Nucleus accumbens (tissue), 56 donors: ENCODE results near the gene FAM83G.
"Not testable (repeated sequence)": the region's sequence is repeated elsewhere in the genome, so short reads cannot be mapped to it uniquely, and the experiment has no call there.

Experiments used
- DNase-seq, 56 donors: peaks; one replicate each; lab custom pipeline; 2025; lab: John Stamatoyannopoulos, UW

FAM83G gene

DNA sequence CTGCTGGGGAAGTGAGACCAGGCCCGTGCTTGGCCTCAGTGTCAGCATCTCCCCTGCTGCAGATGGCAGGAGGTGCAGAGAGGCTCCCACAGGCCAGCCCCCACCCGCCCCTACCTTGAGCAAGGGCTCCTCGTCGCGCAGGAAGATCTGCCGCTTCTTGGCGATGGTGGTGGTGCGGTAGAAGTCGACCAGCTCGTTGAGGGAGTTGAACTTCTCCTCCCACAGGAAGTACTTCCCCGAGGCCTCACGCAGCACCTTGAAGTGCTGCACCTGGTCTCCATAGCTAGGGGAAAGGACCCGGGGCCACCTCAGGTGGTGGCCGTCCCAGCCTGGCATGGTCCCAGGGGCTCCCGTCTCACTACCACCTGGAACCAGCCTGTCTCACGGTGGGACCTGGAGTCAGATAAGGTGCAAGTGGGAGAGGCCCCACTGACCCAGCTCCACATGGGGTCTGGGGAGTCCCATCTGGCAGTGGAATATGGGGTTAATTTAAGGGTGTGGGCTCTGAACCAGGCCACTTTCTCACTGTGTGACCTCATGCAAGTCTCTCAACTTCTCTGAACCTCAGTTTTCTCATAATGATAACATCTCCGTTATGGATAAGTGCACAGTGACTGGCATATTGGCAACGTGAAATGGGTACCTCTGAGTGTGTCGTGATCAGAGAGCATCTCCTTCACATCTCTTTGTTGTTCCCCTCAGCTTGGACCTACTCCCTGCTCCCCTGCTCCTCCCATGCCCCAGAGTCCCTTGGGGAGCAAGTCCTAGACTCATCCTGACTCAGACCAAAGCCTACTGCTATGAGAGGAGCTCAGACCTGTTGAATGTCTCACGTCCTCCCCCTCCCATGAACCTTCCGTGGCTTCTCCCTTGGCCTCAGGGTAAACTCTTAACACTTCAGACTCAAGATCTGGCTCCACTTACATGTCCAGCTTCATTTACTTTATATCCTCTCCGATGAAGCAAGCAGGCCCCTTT lies 19.8 kb upstream of the FAM83G start:
- DNase-seq: no peak

DNA sequence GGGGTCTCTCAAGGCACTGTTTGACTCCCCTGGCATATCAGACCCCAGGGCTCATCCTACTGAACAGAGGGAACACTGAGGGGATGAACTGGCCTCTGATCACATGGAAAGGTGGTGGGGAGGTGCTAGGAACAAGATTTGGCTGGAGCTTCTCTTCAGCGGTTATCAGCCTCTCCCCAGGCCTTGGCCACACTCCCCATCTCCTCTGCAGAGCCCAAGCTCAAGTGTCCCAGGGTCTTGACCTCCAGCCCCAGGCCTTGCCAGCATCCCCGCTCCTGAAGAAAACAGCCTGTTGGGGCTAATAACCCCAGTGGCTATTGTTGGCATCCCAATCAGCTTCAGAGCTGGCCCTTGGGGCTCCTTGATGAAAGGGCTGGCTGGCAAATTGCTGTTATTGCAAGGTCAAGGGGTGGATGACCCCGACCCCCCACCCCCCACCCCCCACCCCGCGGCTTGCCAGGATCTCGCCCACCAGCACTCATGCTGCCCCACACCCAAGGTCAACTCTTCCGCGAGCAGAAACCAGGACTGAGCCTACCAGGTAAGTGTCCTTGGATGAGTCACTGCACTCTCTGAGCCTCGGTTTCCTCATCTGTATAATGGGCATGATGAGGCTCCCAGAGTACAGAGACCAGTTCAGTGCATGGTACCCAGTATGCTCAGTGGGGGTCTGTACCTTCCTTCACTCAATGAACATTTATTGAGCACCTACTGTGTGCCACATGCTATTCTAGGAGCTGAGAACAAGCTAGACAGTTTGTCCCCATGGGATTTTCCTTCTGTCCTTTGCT lies 18.8 kb upstream of the FAM83G start:
- DNase-seq: no peak

DNA sequence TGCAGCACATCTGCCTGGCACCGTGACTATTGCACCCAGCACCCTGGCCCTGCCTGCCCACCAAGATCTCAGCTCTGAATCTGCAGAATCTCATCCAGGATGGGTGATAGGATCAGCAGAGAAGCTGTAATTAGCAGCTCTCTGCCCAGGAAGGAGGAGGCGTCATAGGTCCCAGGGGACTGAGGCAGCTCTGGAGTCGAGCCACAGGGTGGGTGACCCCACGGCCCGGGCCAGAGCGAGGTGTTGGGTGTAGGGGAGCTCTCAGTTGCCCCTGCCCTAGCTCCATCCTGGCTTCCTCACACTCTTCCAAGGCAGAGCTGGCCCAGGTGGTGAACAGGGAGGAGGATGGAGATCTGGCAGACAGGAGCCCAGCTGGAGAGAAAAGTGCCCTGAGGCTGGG lies 18.2 kb upstream of the FAM83G start:
- DNase-seq: no peak

DNA sequence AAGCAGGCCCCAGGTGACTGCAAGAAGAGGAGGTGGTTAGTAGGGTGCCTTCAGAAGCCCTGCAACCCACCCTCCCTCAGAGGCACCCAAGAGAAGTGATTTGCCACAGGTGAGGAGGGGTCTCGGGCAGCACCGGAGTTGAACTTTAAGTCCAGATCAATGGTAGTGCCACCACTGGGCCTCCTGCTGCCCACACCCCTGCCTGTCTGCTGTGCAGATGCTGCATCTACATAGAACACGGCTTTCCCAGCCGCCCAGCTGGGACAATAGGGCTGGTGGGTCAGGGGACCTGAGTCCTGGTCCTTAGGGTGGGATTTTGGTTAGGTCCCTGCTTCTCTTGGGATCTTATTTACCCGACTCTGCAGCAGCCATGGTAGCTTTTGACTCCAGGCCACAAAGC lies 17.6 kb upstream of the FAM83G start:
- no peak for DNase-seq

DNA sequence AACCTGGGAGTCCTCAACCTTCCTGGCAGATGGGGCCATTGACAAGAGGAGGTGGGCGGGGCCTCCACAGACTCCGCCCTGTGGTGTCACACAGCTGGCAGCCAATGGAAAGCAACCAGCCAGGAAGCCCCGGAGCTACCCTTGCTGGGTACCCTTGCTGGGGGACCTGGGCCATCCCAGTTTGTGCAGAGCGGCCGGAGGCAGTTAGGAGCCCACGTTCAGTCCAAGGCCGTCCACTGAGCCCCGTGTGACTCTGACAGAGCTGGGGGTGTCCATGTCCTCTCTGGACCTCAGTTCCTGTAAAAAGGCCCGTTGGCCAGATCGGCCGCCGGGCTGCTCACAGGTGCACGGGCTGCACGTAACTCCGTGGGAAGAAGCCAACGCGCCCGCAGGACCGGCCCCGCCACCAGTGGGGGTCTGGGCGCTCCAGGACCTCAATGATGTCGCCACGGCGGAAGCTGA lies 17.1 kb upstream of the FAM83G start:
- no peak for DNase-seq

DNA sequence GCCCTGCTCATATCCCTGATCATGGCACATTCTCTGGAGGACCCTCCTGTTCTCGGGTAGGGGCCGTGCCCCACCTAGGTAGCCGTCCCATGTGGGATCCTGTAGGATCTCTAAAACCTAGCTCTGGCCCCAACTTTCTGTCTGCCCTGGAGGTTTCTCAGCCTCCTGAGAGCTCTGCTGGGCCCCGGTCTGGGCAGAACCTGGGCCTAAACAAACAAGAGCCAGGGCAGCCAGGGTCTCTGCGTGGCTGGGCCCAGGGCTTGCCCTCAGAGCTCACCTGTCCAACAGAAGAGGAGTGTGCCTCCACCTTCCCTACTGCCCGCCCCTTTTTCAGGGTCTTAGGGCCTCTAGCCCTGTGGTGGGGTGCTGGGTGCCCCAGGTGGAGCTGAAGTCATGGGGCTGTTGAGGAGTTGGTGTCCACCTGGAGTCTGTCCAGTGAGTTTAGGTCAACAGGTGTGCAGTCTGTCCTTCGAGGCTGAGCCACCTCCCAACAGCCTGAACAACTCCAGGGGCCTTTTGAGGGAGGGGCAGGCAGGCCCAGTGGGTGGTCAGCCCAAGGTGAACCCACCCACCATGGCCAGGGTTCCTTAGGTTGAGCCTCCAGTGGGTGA lies 16.6 kb upstream of the FAM83G start:
- not testable (repeated sequence) for DNase-seq

DNA sequence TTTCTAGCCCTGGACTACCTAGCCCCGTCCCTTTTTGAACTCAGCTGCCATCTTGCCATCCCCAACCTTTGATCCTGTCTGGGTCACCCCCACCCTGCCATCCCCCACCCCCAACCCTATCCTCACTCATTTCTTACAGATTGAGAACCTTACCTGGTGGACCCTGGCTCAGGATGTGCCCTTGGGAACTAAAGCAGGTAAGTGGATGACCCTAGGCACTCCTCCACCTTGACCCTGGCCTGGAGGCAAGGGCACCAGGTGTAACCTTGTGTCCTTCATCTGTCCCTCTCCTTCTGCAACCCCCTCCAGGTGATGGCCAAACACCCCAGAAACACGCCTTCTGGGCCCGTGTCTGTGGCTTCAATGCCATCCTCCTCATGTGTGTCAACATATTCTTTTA lies 15.5 kb upstream of the FAM83G start:
- DNase-seq: no peak

DNA sequence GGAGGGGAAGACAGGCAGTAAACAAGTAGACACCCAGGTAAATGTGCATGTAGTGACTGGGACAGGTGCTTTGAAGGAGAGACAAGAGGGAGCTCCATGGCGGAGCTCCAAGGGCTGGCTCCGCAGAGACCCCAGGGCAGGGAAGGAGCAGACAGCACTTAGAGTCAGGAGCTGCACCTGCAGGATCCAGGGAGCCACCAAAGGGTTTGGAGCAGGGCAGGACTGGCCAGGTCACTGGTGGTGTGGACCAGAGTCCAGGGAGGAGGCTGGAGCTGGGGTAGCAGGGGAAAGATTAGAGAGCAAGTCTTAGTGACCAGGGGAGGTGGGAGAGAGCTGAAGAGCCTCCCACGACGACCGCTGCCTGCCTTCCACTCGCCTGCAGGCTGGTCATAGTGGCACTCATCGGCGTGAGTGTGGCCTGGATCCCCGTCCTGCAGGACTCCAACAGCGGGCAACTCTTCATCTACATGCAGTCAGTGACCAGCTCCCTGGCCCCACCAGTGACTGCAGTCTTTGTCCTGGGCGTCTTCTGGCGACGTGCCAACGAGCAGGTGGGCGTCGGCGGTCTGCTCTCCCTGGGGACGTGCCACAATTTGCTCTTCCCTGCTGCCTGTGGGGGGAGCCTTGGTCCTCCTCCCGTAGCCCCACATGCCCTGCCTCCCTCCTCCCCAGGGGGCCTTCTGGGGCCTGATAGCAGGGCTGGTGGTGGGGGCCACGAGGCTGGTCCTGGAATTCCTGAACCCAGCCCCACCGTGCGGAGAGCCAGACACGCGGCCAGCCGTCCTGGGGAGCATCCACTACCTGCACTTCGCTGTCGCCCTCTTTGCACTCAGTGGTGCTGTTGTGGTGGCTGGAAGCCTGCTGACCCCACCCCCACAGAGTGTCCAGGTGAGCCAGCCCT lies 14.7 kb upstream of the FAM83G start:
- DNase-seq: no peak

DNA sequence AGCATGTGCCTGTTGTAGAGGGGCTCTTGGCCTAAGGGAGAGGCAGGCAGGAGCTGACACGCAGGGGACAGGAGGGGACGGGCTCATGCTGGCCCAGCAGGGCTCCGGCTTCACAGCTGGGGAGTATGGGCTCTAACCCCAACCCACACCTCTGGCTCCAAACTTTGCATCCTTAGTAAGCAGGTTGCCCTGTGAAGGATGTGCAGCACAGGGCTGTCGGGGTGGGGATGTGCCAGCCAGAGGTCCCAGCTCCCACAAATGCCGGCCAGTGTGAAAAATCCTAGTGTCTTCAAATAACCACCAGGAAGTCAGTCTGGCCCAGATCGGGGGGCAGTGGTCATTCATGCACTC lies 14.0 kb upstream of the FAM83G start:
- DNase-seq: no peak

DNA sequence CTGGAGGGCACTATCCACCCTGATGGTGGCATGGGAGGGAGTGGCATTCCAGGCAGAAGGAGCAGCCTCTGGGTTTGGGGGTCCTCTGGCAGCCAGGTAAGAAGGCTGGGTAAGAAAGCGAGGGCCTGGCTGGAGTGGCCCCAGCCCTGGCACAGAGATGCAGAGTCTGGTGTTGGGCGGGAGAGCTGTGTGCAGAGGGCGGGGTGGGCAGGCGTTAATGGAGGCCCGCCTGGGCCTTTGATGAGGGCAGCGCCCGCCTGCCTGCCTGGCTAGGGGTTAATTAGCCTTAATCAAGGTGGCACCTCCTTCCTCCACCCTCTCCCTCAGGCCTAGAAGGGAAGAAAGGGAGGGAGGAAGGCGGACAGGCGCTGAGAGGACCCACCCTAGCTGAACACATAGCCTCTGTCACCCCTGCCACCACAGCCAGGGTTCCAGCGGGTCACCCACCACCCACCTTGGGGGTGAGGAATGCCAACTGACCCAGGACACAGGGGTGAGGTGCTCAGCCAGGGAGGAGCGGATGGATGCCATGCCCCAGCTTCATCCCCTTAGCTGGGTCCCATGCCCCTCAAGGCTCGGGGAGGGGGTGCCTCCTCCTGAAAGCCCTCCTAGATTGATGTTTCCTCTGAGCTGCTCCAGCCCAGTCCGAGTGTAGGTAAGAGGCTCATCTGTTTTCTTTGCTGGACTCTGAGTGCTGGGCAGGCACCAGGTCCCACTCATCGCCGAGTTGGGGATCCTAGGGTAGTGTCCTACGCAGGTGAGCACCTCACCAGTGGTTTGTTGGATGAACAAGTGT lies 13.4 kb upstream of the FAM83G start:
- DNase-seq: no peak

DNA sequence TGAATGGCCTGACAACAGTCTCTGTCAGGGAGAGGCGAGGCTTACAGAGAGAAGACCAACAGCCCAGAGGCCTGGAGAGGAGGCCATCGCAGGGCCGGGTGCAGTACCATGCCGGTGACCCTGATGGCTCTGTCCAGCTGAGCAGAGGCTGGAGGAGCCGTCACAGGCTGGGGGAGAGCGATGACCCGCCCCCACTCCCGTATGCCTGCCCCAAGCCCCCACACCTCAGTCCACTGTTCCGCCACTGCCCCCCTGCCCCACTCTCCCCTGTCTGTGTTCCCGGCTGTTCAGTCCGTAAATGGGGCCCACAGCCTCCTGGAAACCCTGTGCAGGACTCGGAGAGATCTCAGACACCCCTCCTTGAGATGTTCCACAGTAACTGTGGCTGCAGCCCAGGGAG lies 12.8 kb upstream of the FAM83G start:
- no peak for DNase-seq

DNA sequence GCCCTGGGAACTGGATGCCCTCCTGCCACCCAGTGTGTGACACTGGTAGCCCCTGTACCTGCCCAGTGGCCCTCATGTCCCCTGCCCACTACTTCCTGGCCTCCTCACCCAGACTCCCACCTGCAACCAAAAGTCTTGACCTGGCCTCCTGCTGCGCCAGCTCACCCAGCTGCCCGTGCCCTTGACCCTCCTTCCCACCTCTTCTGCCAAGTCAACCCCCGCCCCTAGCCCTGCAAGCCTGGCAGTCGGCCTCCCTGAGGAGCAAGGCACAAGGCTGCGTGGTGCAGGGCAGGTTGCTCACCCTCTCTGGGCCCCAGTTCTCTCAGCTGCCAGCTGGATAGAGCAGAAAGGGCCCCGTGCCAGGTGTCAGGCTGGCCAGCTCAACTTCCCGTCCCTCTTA lies 12.3 kb upstream of the FAM83G start:
- no peak for DNase-seq

DNA sequence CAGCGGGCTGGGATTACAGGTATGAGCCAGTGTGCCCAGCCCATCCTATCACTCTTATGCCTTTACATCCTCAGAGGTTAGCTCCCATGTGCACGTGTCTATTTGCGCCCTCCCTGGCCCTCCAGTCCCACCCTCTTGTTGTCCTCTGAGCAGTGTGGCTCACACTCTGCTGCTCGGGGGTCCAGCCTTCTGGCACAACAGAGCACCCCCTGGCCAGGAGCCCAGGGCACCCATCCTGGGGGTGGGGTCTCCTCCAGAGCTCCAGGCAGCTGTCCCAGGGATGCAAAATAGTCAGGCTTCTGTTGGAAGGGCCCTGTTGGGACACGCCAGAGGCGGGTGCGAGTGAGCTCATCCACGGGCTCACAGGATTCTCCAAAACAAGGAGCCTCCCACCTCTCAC lies 11.7 kb upstream of the FAM83G start:
- no peak for DNase-seq

DNA sequence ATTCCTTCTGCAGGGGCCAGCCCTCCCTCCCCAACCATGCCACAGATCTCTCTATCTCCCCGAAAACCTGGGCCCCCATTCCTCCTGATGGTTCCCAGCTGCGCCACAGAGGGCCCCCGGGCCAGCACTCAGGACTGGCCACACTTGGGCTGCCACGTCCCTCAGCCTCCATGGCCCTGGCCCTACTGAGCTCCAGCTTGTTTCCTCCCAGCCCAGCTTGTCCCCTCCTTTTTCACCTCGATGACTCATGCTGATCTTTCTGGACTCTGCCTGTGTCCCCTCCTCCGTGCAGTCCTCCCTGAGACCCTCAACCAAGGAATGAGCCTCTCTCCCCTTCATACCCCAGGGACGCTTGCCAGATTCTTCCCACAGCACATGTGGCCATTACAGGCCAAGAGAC lies 10.9 kb upstream of the FAM83G start:
- DNase-seq: no peak

DNA sequence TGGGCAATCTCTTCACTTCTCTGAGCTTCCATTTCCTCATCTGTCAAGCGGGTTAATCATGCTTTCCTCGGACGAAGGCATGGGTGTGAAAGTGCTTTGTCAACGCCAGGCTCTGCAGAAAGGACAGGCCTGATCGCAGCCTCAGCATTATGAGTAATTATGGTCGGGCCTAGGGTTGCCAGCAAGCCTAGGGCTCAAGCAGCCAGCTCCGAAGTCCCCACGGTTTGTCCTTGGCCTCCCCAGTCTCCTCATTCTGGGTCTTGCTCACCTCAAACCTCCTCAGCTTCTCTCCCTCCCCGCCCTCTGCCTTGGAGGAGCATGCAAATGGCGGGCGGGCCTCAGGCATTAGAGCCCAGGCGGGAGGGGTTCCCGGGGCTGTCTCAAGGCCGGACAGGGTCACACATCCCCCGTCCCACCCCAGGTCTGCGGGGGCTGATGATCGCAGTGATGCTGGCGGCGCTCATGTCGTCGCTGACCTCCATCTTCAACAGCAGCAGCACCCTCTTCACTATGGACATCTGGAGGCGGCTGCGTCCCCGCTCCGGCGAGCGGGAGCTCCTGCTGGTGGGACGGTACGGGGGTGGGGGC lies 10.2 kb upstream of the FAM83G start:
- DNase-seq: no peak

DNA sequence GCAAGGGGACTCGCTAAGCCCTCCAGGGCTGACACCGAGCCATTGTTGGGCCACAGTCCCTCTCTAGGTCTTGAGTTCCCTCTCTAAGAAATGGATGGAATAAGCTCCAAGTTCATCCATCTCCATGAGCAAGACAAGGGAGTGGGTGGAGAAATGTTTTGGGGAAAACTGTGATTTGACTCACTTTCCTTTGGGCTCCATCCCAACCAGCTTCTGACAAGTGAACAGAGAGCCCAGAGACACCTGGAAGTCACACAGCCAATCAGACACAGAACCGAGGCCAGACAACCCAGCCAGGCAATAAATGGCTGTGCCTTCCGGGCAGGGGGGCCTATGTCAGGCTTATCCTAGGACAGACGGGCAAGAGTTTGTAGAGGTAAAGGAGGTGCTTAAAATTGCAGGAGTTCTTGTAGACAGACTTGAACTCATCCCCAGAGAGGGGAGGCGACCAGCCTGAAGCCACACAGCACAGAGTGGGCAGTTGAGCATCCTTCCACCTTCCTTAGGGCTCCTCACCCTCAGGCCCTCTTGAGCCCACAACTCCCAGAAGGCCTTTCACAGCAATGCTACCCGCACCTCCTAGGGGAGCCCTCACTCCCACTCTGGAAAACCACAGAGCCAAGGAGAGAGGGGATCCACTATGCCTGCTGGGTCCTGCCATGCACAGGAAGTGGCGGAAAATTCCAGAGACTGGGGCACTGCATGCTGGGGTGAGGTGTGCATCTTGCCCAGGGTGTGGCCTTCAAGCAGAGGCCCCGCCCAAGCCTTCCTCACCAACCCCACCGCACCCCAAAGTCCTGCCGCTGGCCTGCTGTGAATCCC lies 9.5 kb upstream of the FAM83G start:
- no peak for DNase-seq

DNA sequence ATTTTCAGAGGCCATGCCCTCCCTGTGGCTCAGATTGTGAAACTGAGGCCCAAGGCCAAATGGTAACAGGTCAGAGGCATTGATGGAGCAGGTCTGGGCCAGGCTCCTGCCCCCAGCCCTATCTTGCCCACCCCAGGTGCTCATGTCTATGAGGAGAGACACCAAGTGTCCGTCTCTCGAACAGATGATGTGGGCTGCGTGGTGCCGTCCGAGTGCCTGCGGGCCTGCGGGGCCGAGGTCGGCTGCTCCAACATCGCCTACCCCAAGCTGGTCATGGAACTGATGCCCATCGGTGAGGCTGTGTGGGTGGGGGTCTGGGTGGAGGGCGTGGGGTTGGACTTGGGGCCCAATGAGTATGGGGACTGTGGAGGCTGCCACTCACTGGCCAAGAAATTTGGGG lies 8.7 kb upstream of the FAM83G start:
- no peak for DNase-seq
